Measurements from ENCODE around the gene EGFLAM. TPM values are rescaled to one million over a fixed set of nuclear protein-coding genes. Genes with fewer than 3 reads are reported as not detected.

Gene EGFLAM
- total RNA-seq, 4 donors from 2014 or later, result 1.8 to 3.9 (median 3.0) TPM

DNA sequence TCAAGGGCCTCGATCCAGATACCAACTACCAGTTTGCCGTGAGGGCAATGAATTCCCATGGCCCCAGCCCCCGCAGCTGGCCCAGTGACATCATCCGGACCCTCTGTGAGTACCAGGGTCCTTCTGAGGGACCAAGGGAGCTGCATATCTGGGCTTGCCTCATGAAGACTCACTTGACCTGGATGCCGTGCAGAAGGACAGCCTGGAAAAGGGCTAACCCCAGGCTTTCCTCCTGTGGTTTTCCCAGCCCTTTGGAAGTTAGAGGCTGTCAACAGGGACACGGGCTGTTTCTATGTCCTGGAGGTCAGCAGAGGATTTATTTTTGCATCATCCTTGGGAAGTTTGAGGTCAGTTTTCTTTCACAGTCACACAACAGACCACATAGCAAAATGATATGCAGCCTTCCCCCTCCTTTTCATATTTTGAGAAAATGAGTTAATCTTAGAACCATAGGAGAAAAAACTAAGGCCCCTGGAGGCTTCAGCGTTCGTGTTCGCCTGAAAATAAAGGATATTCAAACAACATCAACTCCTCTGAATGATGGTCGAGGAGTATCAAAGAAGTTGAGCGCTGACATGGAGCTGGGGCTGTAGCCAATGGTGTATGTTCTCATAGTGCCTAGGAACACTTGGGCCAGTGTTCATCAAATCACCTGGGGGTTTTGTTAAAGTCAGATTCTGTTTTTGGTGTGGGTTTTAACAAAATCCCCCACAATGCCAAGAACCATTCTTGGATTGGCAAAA is 112.2 kb downstream of the EGFLAM start:
- TF ChIP-seq POLR2AphosphoS5 (IDR thresholded peaks at IDR 0.05) (no peak), POLR2A (IDR thresholded peaks at IDR 0.05) (no peak), EP300 (IDR thresholded peaks at IDR 0.05) (no peak)
- TF ChIP-seq, protein P1, sequence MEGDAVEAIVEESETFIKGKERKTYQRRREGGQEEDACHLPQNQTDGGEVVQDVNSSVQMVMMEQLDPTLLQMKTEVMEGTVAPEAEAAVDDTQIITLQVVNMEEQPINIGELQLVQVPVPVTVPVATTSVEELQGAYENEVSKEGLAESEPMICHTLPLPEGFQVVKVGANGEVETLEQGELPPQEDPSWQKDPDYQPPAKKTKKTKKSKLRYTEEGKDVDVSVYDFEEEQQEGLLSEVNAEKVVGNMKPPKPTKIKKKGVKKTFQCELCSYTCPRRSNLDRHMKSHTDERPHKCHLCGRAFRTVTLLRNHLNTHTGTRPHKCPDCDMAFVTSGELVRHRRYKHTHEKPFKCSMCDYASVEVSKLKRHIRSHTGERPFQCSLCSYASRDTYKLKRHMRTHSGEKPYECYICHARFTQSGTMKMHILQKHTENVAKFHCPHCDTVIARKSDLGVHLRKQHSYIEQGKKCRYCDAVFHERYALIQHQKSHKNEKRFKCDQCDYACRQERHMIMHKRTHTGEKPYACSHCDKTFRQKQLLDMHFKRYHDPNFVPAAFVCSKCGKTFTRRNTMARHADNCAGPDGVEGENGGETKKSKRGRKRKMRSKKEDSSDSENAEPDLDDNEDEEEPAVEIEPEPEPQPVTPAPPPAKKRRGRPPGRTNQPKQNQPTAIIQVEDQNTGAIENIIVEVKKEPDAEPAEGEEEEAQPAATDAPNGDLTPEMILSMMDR (IDR thresholded peaks at IDR 0.05), result no peak
- 84% methylated on average over 10 of the region's 11 CpGs for WGBS
- DNase-seq (ENCODE audit: low spot score in 2 of 2), result no peak
- Histone ChIP-seq H3K36me3 (no peaks in the 10 kb centered on the region), H3K9me3 (no peaks in the 10 kb centered on the region), H3K4me3 (no peak overlapping the region), H3K27ac (no peak overlapping the region), H3K27me3 (no peaks in the 10 kb centered on the region), H3K4me1 (no peaks in the 10 kb centered on the region)

DNA sequence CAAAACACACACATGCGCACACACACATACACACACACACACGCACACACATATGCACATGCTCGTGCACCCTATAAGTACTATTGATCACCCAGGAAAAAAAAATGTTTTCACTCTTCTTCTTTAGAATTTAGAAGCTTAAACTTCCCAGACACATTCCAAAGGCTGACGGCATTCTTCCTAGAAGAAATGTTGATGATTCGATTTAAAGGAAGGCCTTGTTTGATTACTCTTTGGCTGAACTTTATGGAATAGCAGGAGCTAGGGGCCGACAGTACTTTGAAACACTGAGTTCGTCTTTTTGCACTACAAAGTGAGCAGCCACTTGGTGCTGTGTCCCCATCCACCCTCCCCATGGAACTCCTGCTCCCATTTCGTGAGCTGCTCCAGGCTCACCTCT is 113.2 kb downstream of the EGFLAM start:
- H3K9me3 ChIP-seq, result no peaks in the 10 kb centered on the region
- no peak for DNase-seq (ENCODE audit: low spot score in 2 of 2)
- H3K4me1 ChIP-seq, result no peaks in the 10 kb centered on the region
- H3K27ac ChIP-seq, result no peak overlapping the region
- no peak overlapping the region for H3K4me3 ChIP-seq
- 88% methylated on average over 8 of the region's 8 CpGs for WGBS
- TF ChIP-seq POLR2AphosphoS5 (IDR thresholded peaks at IDR 0.05), result no peak
- TF ChIP-seq EP300 (IDR thresholded peaks at IDR 0.05), result no peak
- TF ChIP-seq, protein P1 (IDR thresholded peaks at IDR 0.05), result no peak
- no peak for TF ChIP-seq POLR2A (IDR thresholded peaks at IDR 0.05)
- H3K27me3 ChIP-seq, result peaks cover 2% of the 10 kb centered on the region
- no peaks in the 10 kb centered on the region for H3K36me3 ChIP-seq

DNA sequence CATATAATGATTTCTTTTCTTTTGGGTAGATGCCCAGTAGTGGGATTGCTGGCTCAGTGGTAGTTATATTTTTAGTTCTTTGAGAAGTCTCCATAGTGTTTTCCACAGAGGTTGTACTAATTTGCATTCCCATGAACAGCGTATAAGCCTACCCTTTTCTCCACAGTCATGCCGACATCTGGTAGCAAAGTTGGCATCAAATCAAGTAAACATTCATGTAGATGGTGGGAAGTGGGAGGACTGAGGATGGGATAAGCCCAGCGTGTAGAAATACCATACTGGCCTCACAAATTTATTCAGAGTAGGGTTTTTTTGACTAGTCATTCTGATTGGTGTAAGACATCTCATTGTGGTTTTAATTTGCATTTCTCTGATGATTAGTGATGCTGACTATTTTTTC is 115.4 kb downstream of the EGFLAM start:
- peaks cover 17% of the 10 kb centered on the region for H3K27me3 ChIP-seq
- H3K36me3 ChIP-seq, result no peaks in the 10 kb centered on the region
- no peak overlapping the region for H3K27ac ChIP-seq
- TF ChIP-seq, protein P1 (IDR thresholded peaks at IDR 0.05), result no peak
- TF ChIP-seq POLR2A (IDR thresholded peaks at IDR 0.05) (no peak), EP300 (IDR thresholded peaks at IDR 0.05) (no peak), POLR2AphosphoS5 (IDR thresholded peaks at IDR 0.05) (no peak)
- H3K9me3 ChIP-seq, result no peaks in the 10 kb centered on the region
- DNase-seq (ENCODE audit: low spot score in 2 of 2), result no peak
- no peaks in the 10 kb centered on the region for H3K4me1 ChIP-seq
- H3K4me3 ChIP-seq, result no peak overlapping the region
- 60% methylated on average over 3 of the region's 3 CpGs for WGBS

DNA sequence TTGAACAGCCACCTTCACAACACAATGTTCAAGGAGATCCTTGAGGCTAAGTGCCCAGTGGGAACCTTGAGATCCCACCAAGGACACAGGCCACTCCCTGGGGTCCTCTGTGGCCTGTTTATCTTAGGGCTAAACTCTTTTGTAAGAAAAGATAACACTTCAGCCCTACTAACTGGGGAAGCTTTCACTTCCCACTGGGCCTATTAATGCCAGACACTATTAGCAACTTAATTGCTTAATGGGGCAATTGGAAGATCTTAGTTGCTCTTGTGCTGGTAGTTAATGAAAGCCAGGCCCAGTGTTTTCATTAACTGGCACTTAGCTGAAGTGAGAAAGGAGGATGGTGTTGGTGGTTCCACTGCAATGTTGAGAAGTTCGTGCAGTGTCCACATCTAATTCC is 117.1 kb downstream of the EGFLAM start:
- no peaks in the 10 kb centered on the region for H3K9me3 ChIP-seq
- TF ChIP-seq, protein P1 (IDR thresholded peaks at IDR 0.05), result no peak
- TF ChIP-seq EP300 (IDR thresholded peaks at IDR 0.05) (no peak), POLR2A (IDR thresholded peaks at IDR 0.05) (no peak), POLR2AphosphoS5 (IDR thresholded peaks at IDR 0.05) (no peak)
- WGBS, result 94% methylated on average over 1 of the region's 1 CpG
- no peaks in the 10 kb centered on the region for H3K4me1 ChIP-seq
- H3K4me3 ChIP-seq, result no peak overlapping the region
- H3K27me3 ChIP-seq, result peaks cover 18% of the 10 kb centered on the region
- no peak for DNase-seq (ENCODE audit: low spot score in 2 of 2)
- no peak overlapping the region for H3K27ac ChIP-seq
- no peaks in the 10 kb centered on the region for H3K36me3 ChIP-seq

DNA sequence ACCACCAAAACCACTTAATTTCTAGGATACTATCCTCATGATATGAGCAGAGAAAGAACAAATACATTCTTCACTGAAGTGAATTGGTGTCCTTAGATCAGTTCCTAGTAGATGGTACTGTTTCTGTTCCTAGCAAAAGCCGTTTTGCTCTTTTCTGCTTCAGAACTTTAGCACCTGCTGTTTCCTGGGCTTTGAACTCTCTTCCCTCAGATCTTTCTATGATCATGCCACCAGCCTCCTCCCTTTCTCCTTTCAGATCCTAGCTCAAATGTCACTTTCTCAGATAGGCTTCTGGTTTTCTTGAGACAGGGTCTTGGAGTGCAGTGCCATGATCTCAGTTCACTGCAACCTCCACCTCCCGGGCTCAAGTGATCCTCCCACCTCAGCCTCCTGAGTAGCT is 118.0 kb downstream of the EGFLAM start:
- H3K27me3 ChIP-seq, result peaks cover 18% of the 10 kb centered on the region
- no peaks in the 10 kb centered on the region for H3K4me1 ChIP-seq
- 84% methylated on average over 2 of the region's 2 CpGs for WGBS
- no peak for TF ChIP-seq POLR2A (IDR thresholded peaks at IDR 0.05)
- no peak for TF ChIP-seq POLR2AphosphoS5 (IDR thresholded peaks at IDR 0.05)
- TF ChIP-seq EP300 (IDR thresholded peaks at IDR 0.05), result no peak
- TF ChIP-seq, protein P1 (IDR thresholded peaks at IDR 0.05), result no peak
- no peak for DNase-seq (ENCODE audit: low spot score in 2 of 2)
- H3K4me3 ChIP-seq, result no peak overlapping the region
- H3K27ac ChIP-seq, result no peak overlapping the region
- H3K9me3 ChIP-seq, result no peaks in the 10 kb centered on the region
- H3K36me3 ChIP-seq, result no peaks in the 10 kb centered on the region
